GM19193 (cell line): ENCODE results near the gene SPATA32.

Experiments
- POLR2A ChIP-seq: IDR thresholded peaks from 4 replicates; pipeline ENCODE4 v1.6.1; 2011; ENCODE audit not compliant: insufficient read depth, insufficient read length; ENCODE audit errors: extremely low read depth

SPATA32 gene

GRCh38 chr17:45284176-45285140 lies 22.6 kb upstream of the SPATA32 start:
- no peak for TF ChIP-seq POLR2A

DNA sequence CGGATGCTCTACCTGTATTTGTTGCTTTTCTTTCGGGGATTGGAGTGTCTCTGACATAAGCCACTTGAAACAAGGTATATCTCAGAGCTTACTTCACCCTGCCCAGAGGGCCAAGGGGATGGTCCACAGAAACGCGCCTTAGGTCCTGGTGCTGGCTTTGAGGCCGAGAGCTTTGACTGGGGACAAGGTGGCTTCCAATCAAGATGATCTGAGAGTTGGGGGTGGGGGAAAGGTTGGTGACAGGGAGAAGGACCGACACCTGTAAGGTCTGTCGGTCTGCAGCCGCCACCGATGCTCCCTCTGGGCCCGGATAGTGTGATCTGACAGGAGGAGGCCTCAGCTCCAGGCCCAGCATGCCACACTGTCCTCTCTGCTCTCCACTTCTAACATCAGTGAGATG lies 21.8 kb upstream of the SPATA32 start:
- no peak for TF ChIP-seq POLR2A

DNA sequence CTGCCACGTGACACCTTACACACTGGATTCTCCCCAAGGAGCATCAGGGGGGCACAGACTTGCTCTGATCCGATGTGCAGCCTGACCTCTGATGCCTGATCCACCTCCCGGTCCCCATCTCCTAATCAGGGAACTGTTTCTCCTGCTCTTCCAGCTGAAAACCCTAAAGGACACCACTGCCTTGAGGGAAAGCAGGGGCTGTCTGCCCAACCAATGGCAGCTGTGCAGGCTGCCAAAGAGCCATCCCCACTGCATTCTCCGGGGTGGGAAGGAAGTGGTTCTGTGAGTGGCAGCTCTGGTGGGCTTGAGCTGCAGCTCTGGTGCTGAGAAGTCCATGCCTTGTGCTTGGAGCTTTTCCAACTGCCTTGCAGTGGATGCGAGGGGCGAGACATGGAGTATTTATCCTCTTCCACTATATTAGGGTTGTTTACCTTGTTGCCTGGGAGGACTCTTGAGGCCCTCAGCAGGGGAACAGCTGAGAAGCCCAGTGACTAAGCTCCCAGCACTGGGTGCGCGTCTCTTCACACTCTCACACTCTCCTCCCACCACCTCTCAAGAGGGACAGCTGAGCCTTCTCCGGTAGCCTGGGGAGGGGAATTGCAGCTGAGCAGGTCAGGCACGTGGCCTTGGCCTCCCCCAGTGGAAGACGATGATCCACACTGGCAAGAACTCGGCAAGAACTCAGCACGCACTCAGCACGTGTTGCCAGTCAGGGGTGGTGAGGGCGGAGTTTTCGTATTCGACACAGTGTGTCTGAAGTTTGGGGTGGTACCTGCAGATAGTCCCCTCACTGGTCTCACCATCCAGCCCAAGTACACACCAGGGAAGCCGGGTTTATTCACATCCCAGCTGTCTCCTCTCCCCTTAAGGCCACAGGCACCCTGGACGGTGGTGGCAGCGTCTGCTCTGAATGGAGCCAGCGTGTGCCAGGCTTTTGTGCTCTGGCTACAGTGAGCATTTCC lies 21.1 kb upstream of the SPATA32 start:
- no peak for TF ChIP-seq POLR2A

DNA sequence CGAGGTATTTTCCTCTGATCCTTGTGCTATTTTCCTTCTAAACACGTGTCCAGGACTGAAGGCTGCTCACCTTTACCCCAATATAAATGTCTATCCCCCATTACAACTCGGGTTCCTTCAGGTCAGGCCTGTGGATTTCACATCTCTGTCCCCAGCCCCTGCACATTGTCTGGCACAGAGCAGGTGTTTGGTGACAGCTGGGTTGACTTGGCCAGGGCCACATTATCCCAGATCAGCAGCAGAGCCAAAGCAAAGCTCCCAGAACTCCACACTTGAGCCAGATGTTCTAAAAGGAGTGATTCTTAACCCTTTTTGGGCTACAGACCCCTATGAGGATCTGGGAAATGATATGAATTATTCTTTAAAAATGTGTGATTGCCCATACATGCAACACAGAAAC lies 18.0 kb upstream of the SPATA32 start:
- no peak for TF ChIP-seq POLR2A

DNA sequence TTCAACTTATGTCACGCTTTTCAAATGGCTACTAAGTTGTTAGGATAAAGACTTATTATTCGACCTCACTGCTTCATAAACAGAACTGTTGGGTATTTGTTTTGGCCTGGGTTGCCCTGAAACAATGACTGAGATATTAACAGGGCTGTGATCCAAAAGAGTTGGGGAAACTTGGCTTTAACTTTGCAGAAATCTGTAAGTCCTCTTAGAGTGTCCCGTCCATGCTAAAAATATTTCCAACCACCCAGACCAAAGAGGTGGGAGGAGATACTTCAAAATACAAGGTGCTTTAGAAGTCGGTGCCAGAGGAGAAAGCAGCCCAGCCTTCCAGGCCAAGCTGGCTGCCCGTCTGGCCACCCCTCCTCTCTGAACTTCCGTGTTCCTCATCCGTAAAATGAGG lies 16.1 kb upstream of the SPATA32 start:
- no peak for TF ChIP-seq POLR2A

DNA sequence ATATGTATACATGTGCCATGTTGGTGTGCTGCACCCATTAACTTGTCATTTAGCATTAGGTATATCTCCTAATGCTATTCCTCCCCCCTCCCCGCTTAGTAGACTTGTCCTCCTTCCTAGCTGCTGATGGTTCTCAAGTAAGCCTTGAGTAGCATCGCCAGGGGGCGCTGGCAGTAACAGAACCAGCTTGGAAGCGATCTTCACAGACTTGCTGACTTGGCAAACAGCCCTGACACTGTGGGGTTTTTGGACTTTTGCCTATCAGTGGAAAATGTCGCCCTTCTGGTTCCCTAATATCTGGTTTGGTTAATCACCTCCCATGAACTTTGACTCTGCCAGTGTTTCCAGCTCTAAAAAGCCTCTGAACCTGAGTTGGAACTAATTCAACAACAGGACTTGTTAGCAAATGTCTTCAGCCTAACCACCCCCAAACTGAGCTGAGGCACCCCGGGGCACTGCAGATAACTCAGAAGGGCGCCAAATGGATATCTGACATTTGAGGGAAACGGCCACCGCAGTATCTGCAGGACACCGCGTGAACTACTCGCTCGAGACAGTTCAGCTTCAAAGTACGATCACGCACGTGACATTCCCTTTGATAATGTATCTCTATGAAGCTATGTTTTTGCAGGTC lies 15.4 kb upstream of the SPATA32 start:
- no peak for TF ChIP-seq POLR2A

- no peak for TF ChIP-seq POLR2A
Observed at GRCh38 chr17:45276031-45276430, 14.1 kb upstream of the SPATA32 start.

DNA sequence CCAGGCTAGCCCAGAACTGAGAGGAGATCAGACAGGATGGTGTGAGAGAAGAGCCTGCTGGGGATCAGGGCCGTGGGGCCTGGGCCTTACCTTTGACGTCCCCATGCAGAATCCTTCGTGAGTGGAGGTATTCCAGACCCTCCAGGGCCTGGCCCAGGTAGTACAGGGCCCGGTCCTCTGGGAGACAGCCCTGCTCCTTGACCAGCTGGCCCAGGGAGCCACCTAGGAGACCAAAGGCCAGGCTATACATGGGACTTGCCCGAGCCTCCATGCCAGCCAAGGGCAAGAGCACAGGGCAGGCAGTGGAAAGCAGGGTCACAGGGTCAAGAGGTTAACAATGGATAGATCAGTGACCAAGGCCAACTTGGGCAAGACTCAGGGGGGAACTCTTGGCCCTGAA lies 12.1 kb upstream of the SPATA32 start:
- TF ChIP-seq POLR2A = no peak

- TF ChIP-seq POLR2A = no peak
Observed at GRCh38 chr17:45273551-45273957, 11.7 kb upstream of the SPATA32 start.

- no peak for TF ChIP-seq POLR2A
Observed at GRCh38 chr17:45271603-45272002, 9.7 kb upstream of the SPATA32 start.

DNA sequence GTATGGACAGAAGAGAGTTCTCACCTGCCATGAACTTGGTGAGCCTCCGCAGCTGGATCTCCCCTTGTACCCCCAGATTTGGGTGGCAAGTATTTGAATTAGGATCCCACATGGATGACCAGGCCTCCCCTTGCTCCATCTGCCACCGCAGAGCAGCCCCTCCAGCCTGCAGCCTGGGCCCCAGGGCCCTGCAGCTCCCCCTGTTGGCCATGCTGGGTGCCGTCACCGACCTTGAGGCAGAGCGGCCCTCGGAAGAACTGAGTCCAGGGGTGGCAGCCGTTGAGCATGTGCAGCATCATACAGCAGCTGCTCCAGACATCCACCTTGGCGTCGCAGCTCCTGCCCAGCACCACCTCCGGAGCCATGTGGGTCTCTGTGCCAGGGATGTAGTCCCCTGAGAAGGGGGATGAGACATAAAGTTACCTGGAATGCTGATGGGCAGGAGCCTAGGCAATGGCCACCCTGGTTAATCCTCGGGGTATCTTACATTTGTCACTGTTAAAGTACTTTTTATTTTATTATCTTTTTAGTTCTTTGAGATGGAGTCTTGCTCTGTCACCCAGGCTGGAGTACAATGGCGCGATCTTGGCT lies 9.0 kb upstream of the SPATA32 start:
- TF ChIP-seq POLR2A = peak; percentile 25

- TF ChIP-seq POLR2A = no peak
Observed at GRCh38 chr17:45269912-45270311, 8.0 kb upstream of the SPATA32 start.

DNA sequence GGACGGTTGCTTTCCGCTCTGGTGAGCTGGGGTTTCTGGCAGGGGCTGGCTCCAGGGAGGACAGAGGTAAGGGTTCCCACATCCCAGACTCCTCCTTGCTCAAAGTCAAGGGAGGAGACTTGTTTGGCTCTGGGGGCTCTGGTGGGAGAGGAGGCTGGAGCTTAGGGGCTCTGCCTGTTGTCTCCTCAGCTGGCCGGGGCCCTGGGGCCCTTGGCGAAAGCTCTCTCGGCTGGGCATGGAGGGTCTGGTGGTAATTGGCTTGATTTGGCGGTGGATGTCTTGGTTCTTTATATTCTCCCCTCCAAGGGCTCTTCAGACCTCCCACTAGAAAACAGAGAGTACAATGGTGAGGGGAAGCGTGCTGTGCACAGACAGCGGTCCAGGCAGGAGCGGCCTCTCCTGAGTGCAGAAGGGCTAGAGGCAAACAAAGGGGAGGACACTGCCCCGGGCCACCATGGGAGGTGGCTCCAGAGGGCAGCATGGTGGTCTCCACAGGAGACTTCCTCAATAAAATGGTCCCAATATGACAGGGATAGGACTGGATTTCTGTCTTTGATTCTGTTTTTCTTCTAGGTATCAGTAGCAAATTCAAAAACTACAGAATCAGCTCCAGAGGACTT lies 5.7 kb upstream of the SPATA32 start:
- TF ChIP-seq POLR2A = no peak

GRCh38 chr17:45266372-45266926 lies 4.6 kb upstream of the SPATA32 start:
- no peak for TF ChIP-seq POLR2A
